Measurements from ENCODE around the gene CHN2.

Gene CHN2

DNA sequence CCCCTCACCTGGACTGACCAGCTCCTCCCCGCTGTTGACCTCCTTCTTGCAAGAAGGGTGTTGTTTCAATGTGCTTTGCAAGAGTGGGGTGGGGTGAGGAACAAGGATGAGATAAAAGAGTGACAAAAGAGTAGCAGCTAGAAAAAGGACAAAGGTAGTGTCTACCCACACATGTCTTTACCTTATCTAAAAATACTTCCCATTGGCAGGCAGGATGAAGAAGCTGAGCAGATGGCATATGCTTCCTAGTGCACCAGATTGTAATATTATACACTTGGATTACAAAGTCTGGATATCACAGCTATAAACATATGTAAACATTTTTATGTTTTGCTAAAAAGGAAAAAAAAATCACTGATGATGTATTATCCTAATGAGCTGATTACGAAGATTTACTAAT is 34.5 kb downstream of the CHN2 start:
- DNase-seq = no peak

DNA sequence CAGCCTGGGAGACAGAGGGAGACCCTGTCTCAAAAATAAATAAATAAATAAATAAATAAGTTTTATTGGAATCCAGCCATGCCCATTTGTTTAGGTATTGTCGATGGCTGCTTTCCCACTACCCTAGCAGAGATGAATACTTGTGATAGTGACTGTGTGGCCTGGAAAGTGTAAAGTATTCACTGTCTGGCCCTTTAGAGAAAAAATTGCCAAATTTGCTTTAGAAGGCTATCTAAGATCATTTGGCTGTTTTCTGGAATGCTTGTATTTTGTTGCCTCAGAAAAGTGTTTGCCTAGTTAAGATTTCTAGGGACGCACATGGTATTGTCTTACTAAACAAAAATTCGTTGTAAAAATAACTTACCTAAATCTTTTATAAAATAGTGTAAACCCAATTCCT is 35.4 kb downstream of the CHN2 start:
- DNase-seq = no peak

DNA sequence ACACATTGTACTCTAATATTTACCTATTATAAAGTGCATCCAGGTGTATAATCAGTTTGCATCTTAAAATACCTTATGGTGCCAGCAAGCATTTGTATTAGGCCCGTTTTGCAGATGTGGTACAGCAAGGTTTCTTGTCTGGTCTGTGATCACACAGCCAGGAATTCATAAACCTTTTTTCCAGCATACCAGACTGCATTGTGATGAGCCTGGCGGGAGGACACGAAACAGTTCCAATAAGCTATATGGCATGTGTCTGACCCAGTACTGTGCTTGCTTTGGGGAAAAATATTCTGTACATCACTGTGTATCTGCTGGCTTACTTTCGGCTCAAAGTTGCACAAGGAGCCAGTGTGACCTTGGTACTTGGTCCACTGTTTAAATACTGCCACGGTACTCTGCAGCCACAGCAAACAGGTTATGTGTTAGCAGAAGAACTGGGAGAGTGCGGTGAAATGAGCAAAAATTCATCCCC is 36.3 kb downstream of the CHN2 start:
- no peak for DNase-seq

DNA sequence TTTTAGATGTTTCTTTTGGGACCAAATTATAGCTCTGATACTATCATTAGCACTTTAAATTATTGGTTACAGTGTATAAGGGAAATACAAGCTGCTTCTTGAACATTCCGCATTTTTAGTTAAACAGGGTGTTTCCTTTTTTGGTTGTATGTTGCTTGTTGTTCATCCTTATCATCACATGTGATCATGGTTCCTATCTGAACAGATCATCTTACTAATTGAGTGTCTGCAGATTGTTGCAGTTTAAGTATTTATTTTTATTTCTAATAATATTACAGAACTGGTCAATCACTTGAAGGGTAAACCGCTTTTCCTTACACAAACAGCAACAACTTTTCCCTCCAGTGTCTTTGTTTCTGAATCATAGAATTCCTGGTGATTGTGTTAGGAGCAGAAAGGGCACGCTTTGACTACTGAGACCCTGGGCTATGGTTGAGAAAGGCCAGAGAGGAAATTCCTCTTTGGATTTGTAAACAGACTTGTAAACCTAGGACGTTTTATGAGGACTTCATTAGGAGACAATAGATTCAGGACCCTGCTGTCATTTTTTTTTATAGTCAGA is 37.2 kb downstream of the CHN2 start:
- no peak for DNase-seq

DNA sequence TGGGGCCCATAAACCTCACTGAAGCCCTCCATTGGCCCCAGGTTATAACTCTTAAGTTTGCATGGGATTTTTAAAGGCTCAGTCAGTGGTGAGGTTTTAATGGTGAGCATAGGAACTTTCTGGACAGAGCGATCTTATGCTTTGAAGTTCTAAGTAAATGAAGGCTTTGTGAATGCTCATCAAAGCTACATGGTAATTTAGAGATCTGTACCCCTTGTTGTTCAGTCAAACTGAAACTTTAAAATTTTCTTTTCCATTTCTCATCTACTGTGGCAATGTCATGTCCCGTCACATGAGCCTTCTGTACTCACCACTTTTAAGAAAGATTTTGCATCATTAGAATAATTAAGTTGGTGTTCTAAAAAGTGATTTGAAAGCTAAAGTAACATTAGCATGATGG is 39.9 kb downstream of the CHN2 start:
- no peak for DNase-seq

DNA sequence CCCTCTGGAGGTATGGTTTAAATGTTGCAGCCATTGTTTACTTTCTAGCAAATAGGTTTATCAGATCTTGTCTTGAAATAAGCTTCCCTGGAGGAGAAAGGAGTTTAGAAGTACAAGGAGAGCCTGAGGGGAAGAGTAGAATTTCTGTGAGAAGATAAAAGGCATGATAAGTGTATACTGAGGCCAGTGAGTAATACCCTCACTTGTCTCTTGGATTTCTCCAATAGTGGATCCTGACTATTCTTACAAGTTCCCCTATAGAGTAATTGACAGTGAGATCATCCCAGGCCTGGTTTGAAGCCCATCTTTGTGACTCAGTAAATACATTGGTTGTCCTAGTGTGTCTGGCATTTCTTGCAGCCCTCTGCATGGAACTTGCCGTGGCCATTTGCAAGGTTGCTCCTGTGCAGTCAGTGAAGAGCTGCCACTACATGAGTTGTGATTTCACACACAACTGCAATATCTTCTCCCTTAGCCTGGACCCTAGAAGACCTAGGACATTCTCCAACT is 41.6 kb downstream of the CHN2 start:
- DNase-seq = no peak

DNA sequence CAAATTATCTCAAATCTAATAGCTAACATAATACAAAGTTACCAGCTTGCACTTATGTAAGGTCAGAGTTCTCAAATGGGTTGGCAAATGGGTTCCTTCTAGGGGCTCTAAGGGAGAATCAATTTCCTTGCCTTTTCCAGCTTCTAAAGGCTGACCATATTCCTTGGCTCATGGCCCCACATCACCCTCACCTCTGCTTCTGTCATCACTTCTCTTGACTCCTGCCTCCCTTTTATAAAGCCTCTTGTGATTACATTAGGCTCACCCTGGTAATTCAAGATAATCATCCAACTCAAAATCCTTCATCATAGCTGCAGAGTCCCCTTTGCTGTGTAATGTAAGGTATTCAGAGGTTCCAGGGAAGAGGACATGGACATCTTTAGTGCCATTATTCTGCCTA is 42.1 kb downstream of the CHN2 start:
- no peak for DNase-seq

DNA sequence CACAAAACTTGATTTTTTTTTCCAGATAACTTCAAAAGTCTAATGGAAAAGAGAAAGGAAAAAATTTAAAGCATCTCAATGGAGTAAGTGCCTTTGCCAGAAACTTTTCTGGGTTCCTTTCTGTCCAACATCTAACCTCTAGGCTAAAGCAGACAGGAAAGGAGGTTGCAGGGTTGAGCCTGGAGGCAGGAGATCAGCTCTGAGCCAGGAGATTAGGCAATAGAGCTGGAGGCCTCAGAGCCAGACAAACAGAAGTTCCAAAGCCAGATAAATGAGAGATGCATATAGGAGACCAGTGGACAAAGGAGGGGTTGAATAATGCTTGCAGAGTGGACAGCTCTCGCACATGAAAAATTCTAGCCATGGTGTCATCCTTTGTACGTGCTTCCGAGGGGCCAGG is 42.9 kb downstream of the CHN2 start:
- no peak for DNase-seq

DNA sequence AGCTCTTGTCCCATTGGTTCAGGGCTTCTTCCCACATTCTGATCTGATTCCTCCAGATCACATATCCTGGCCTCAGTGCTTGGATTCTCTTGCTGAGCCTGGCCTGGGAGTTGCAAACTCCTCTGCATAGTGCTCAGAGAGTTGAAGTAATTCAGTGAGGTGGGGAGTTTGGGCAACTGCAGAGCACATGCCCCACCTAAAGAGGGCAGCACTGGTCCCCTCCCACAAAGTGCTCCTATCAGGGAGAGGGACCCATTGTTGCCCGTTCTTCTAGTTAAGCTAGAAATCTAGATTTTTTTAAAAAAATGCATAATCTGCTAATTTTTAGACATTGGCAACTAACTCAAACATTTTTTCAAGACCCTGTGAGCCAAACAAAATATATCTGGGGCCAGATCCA is 45.1 kb downstream of the CHN2 start:
- DNase-seq = no peak

DNA sequence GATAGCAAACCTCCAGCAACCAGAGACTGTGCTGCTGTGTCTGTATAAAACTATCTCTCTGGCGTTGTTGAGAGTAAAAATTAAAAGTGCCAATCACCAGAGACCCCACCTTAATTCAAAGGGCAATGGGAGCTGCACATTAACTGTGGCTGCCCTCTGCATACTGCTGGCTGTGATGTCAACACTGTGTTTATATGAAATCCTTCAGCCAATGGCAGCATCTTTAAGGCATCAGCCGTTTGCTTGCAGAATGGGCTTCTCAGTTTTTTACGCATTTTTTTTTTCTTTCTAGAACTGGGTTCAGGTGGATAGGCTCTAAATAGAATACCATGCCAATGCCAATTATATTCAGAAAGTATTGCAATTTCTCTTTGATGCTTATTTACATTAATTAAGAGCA is 47.7 kb downstream of the CHN2 start:
- no peak for DNase-seq

DNA sequence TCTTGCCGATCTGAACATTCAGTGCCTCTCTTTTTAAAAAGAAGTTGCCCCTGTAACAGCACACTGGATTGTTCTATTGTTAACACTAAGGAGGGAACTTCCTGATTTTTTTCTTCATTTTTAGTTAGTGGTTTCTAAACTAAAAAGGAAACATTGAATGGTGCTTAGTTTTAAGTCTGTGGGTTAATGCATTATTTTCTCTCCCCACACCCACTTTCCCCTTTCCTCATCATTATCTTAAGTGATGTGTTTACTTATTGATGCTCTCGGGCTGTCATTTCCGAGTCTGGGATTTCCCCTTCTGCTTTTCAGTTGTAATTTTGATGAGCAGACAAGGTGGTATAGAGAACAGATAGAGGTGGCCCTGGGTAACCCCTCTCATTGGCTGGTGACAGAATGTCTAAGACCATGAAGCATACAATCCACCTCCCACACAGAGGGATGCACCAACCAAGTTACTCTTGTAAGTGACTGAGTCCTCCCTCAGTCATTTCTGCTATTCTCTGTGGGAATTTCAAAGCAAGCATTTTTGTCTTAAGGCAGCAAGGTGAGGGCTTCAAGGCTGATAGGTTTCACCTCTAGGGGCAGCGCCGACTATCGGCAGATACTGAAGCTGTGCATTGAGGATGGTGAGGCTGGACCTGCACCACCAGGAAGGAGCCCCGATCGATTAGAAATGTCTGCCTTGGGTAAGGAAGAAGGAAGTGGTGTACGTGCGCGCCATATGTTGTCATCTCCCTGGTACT is 49.5 kb downstream of the CHN2 start:
- no peak for DNase-seq

DNA sequence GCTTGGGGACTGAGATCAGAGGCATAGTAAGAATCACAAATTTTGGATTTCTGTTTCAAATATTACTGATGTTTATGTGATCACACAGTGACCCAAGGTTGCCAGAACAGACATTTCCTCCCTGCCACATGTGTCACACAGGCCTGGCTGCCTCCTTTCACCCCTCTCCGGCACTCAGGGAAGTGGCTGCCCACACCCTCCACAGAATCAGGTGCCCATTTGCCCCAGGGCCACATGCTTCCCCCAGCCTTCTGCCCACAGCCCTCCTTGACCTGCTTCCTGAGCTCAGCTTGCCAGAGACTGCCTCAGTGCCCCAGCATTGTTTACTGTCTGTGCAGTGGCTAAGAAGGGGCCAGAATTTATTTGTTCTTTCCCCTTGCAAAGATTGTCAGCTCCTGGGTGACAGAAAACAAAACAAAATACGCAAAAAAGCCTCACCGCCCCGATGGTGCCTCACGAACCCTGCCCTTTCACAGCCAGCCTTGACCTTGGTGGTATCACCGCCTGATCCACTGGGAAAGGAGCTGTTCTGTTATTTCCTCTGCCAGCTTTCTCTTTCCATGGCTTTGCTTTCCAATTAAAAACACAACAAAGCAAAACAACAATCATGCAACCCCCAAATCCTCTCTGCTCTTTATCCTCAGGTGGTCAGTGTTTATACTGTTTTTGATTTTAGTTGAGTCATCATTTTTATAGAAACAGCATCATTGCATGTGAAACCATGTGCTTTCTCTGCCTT is 52.8 kb downstream of the CHN2 start:
- no peak for DNase-seq

DNA sequence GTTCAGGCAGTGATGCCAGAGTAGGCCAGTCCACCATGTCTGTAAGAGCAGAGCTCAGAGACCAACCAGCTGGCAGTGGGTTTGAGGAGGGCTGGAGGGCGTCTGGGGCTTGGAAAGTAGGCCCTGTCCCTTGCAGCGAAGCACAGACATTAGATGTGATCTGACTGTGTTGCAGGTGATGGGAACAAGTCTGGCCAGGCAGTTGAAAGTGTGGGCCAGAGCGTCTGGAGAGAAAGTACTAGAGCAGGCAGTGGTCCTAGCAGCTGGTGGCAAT is 53.3 kb downstream of the CHN2 start:
- no peak for DNase-seq

DNA sequence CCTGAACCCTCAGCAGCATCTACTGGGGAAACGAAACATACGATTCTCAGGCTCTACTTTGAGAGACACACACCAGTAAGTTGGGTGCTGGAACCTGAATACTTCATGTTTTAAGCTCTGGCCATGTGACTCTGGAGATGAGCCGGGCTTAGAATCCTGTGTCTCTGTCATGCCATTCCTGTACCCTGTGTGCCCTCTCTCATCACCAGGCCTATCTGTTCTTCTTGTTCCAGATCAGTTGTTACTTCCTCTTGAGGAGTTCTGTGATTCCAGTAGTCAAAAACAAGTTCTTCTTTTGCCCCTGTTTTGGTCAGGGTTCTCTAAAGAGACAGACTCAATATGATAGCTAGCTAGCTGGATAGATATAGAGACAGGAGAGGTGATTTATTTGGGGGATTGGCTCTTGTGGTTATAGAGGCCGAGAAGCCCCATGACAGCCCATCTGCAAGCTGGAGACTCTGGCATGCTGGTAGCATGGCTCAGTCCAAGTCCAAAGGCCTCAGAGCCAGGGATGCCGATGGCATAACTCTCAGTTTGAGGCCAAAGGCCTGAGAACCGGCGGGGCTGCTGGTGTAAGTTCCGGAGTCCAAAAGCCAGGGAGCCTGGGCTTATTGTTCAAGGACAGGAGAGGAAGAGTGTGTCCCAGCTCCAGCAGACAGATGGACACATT is 54.3 kb downstream of the CHN2 start:
- no peak for DNase-seq

DNA sequence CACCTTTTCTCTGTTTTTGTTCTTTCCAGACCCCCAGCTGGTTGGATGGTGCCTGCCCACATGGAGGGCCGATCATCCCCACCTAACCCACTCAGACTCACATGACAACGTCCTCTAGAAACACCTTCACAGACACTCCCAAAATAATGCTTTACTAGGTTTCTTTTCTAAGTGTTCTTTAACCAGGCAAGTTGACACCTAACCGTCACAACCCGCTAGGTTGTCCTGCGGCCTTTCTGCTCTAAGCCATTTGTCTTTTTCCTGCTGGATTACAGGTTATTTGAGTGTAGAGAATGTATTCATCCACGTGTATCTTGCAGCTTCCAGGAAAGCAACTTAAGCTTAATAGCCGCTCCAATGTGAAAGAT is 54.8 kb downstream of the CHN2 start:
- no peak for DNase-seq

DNA sequence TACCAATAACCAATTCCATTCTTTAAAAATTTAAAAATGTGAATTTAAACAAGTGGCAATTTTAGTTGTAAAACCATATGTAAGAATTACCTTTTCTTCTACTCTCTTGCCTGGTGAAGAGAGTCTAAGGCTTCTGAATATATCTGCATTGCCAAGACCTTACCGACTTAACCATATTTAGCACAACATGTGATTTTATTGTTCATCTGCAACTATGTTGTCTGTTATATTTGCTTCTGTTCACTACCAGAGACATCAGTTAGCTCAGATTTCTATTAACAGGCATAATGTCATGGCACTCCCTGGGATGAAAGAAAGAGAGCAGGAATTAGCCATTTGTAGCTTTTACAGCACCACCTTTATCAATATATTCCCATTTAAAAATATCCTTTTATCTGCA is 55.3 kb downstream of the CHN2 start:
- DNase-seq = no peak

DNA sequence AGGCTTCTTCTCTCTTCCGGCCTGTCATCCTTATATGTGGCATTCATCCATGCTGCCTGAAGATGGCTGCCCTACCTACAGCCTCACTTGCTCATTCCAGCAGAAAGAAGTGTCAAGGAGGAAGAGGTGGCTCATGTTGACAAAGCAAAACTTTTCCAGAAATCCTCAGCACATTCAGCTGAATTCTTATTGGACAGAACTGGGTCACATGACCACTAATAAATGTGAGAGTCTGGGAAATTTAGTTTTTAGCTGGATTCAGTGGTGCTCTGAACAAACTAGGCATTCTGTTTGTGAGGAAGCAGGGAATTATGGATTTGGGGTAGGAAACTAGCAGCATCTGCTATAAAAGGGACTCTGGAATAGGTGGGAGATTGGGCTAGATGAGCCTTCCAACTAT is 58.6 kb downstream of the CHN2 start:
- DNase-seq = no peak

DNA sequence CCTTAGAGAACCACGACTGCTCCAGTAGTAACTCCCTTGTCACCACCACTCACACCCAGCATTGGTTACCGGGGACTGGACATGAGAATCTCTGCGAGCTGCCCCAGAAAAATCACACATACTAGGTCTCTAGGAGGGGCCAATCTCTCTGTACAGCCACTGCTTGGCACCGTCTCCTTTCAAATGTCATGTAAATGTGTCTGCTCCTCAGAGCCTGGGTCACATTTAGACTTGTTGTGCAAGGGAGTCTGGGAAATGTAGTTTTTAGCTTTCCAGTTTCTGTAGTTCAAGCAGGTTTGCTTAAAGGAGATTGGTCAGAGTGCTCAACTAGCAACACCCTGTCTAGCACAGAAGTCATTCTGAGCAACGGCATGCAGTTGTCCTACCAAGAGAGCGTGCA is 60.0 kb downstream of the CHN2 start:
- no peak for DNase-seq

DNA sequence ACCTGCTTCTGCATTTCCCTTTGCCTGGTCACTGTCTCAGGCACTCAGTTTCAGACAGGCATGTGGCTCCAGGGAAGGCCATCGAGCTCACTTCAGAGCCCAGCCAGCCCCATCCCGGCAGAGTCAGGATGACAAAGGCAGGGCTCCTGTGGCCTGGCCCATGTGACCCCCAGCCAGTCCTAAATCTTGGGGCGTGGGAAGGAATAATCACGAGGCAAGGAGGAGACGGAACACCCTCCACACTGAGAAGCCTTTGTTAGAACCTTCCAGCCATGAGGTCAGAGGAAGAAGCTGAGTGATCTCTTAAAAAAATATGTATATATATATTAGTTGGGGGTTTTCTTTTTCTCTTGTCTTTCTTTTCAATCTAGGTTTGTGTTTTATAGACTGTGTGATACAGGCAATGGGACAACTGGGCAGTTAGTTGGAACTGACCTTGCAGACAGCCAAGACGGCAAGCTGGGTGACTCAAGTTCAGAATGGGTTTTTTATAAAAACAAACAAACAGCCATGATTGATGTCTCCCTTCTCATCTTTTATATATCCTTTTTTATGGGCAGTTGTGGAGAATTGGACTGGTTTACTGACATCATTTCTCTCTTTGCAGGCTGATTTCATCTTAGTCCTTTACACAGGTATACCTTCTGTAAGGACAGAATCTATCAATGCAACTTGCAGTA is 60.8 kb downstream of the CHN2 start:
- no peak for DNase-seq

DNA sequence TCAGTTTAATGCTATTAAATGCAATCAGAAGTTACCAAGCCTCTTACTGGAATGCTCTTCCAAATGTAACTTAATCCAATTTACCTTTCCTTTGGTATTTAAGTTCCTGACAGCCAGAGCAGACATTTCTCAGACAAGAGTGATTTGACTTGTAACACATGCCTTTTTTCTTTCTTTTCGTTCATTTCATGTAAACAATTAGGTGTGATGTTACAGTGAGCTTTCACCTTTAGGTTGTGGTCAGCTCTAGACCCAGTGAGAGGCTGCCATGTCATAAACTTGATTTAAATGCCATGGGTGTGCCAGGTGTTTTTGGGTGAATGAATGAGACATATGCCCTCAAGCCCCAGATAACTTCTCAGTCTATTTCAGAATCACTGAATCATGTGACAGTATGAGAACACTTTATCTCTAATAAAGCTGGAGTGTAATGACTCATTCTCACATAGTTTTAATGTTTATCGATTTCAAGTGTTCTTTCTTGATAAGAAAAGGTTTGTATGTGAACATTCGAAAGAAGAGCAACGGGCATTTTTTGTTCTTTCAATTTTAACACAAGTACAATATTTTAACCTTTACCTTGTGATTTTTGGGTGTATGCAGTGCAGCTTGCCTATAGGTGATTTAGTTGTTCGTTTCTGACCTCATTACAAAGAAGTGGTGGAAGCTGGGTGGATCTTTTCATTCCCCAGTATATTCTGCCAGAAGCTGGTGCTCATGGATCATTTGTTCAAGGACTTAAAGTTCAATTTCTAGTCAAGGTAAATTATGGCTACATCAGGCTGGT is 61.5 kb downstream of the CHN2 start:
- DNase-seq = no peak

DNA sequence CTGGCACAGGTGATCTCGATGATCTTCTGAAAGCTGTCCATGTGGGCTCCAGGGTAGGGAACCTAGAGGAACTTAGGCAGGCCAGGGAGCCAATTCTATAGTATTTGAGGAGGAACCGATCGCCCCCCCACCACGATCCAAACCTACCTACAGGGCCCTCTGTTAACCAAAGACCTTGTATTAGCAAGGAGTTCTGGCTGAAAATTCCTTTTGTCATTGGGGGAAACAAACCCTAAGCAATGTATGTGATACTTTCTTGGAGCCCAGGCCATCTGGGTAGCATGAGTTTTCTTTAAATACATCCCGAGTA is 62.1 kb downstream of the CHN2 start:
- DNase-seq = no peak

DNA sequence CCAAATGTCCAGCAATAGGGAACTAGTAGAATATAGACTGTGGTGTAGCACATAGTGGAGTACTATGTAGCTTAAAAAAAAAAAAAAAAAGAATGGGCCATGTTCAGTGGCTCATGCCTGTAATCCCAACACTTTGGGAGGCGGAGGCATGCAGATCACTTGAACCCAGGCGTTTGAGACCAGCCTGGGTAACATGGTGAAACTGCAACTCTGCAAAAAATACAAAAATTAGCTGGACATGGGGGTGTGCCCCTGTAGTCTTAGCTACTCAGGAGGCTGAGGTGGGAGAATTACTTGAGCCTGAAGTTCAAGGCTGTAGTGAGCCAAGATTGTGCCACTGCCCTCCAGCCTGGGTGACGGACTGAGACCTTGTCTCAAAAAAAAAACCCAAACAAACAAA is 64.4 kb downstream of the CHN2 start:
- no peak for DNase-seq
